Right lobe of liver (tissue), 6 donors: ENCODE measurements around the gene POLR1A. TPM values are rescaled to one million over a fixed set of nuclear protein-coding genes. Genes with fewer than 3 reads are reported as not detected.

ENCODE experiments used
- ATAC-seq, 4 donors: fragments of 200-7000 bp; cut with Tn5 transposase; one replicate each; pipeline ENCODE4 v1.9.1; 2020; ENCODE audit warnings: mild to moderate bottlenecking in 4 of 4, moderate library complexity in 4 of 4
- DNase-seq, 3 donors: peaks; one replicate each; pipeline ENCODE4 v3.0.0-alpha.2; 2020
- H3K27ac ChIP-seq, 3 donors: fragments of 200-600 bp; one replicate each; pipeline ENCODE4 v1.8.0; 2022
- H3K27me3 ChIP-seq, 2 donors: fragments of 200-600 bp; one replicate each; pipeline ENCODE4 v1.8.0; 2022
- H3K36me3 ChIP-seq, 4 donors: fragments of 200-600 bp; sonication (generic) in 1 of 4; one replicate each; pipeline versions ENCODE4 v1.5.1 to v1.8.0; 2017 to 2022; ENCODE audit warnings: control low read depth in 1 of 4
- H3K4me1 ChIP-seq, 4 donors: fragments of 200-600 bp; sonication (generic) in 1 of 4; one replicate each; pipeline versions ENCODE4 v1.5.1 to v1.8.0; 2017 to 2022; ENCODE audit warnings: control low read depth in 1 of 4
- H3K4me3 ChIP-seq, 3 donors: fragments of 200-600 bp; one replicate each; pipeline ENCODE4 v1.8.0; 2022
- H3K9me3 ChIP-seq, 4 donors: fragments of 200-600 bp; sonication (generic) in 1 of 4; one replicate each; pipeline versions ENCODE4 v1.5.1 to v1.8.0; 2017 to 2022; ENCODE audit warnings: control low read depth in 1 of 4
- CTCF ChIP-seq, 4 donors: fragments of 200-600 bp in 3 of 4; fragments of 450-650 bp in 1 of 4; IDR thresholded peaks; one replicate each; pipeline versions ENCODE4 v1.5.1 to v1.8.0; 2016 to 2022; ENCODE audit warnings: antibody characterized with exemption in 4 of 4, mild to moderate bottlenecking in 2 of 4
- POLR2A ChIP-seq: fragments of 450-650 bp; IDR thresholded peaks from one replicate; pipeline ENCODE4 v1.6.1; 2017; ENCODE audit warnings: antibody characterized with exemption, mild to moderate bottlenecking
- WGBS: methylation state at CpG from one replicate; pipeline ENCODE4 v1.1.6; 2018; ENCODE audit warnings: low coverage, low lambda C conversion rate; ENCODE audit not compliant: insufficient coverage; ENCODE audit errors: missing lambda C conversion rate; 5-methylcytosine and 5-hydroxymethylcytosine counted together
- intact Hi-C, 2 donors: fragments of 100-400 bp; cut with DNase I; formaldehyde crosslinking; loops; one replicate each; pipeline versions ENCODE4 v1.11.2 to v1.14.1; 2022
- total RNA-seq, 6 experiments: library from RNA; depleted of rRNA in 2 of 6; stranded (reverse); fragments of >200 nt in 2 of 6; fragmentation: NEBNext Ultra II Directional in 3 of 6; extraction: Animal tissue kit (Norgen Biotek cat#: 25700) in 3 of 6; gene quantifications; one replicate each; pipeline versions ENCODE4 v1.1.0 to v1.2.4, GENCODE V29; 2016 to 2023
- donor health status: DM: no; HTN: yes; CAD: no.
- donor health status: DM: no; HTN: no; CAD: no.
- donor health status: DM: no; HTN: no; CAD: no.
- donor health status: DM: no; HTN: yes; CAD: no.
- donor health status: DM: no; HTN: yes; CAD: no.

Gene POLR1A
- total RNA-seq, 6 experiments from 2014 or later, result 12.5 to 19.7 (median 14.4) TPM

- WGBS, result 95% methylated on average over 3 of the region's 7 CpGs
- peaks cover 0 to 6% (median 0%) of the 10 kb centered on the region in 4 donors for H3K4me1 ChIP-seq
- intact Hi-C loops, result no loop called here
- no peaks in the 10 kb centered on the region for H3K9me3 ChIP-seq
- no peak overlapping the region for H3K27ac ChIP-seq
- no peaks in the 10 kb centered on the region for H3K36me3 ChIP-seq
- TF ChIP-seq POLR2A (no peak), CTCF (IDR thresholded peaks at IDR 0.05) (no peak)
- peak in 1 of 3 donors; percentile 37 for DNase-seq
- no peaks in the 10 kb centered on the region for H3K27me3 ChIP-seq
- no peak overlapping the region for H3K4me3 ChIP-seq
- ATAC-seq, result no peak
These were observed 108.4 kb downstream of the POLR1A start for GRCh38 chr2:85997017-85997970.

DNA sequence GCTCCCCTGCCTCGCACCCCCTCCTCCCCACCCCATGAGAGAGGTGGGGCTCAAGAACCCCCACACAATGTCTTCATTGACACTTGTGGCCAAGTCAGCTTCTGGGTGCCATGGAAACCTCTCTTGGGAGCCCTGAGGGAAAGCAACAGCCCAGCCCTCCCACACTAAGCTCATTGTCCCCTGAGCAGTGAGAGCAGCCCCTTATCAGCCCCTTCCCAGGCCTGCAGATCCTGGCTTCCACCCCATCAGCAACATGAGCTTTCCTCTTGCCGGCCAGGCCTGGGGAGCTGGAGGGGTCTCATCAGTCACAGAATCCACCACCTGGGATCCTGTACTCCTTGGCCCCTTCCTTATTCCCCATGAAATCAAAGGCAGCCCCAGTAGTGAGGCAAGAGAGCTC is 109.1 kb downstream of the POLR1A start:
- ATAC-seq (no peak), DNase-seq (peak in 1 of 3 donors; percentile 32)
- Histone ChIP-seq H3K27me3 (no peaks in the 10 kb centered on the region), H3K4me3 (no peak overlapping the region), H3K36me3 (no peaks in the 10 kb centered on the region), H3K9me3 (no peaks in the 10 kb centered on the region), H3K4me1 (peaks cover 0 to 6% (median 0%) of the 10 kb centered on the region in 4 donors), H3K27ac (no peak overlapping the region)
- intact Hi-C loops, result no loop called here
- WGBS, result no CpG with 5 or more reads among the region's 2 CpGs
- no peak for TF ChIP-seq CTCF (IDR thresholded peaks at IDR 0.05)
- no peak for TF ChIP-seq POLR2A

- intact Hi-C loops, result no loop called here
- Histone ChIP-seq H3K4me1 (peaks cover 0 to 6% (median 0%) of the 10 kb centered on the region in 4 donors), H3K27ac (no peak overlapping the region), H3K9me3 (no peaks in the 10 kb centered on the region), H3K27me3 (no peaks in the 10 kb centered on the region), H3K4me3 (no peak overlapping the region), H3K36me3 (no peaks in the 10 kb centered on the region)
- no peak for TF ChIP-seq POLR2A
- TF ChIP-seq CTCF (IDR thresholded peaks at IDR 0.05), result no peak
- DNase-seq, result peak in 1 of 3 donors; percentile 39
- 84% methylated on average over 3 of the region's 9 CpGs for WGBS
- no peak for ATAC-seq
These were observed 109.8 kb downstream of the POLR1A start for GRCh38 chr2:85995648-85996529.

GRCh38 chr2:85994897-85995647 is 110.6 kb downstream of the POLR1A start:
- Histone ChIP-seq H3K27me3 (no peaks in the 10 kb centered on the region), H3K36me3 (no peaks in the 10 kb centered on the region), H3K4me1 (peaks cover 0 to 6% (median 0%) of the 10 kb centered on the region in 4 donors), H3K27ac (no peak overlapping the region), H3K9me3 (no peaks in the 10 kb centered on the region), H3K4me3 (no peak overlapping the region)
- WGBS, result 67% methylated on average over 3 of the region's 8 CpGs
- DNase-seq, result peak in 1 of 3 donors; percentile 35
- intact Hi-C loops, result no loop called here
- TF ChIP-seq POLR2A (no peak), CTCF (IDR thresholded peaks at IDR 0.05) (no peak)
- no peak for ATAC-seq
